Liver (tissue), 9 donors: ENCODE data around the gene PRRT3. TPM values are rescaled to one million over a fixed set of nuclear protein-coding genes. Genes with fewer than 3 reads are reported as not detected.

Experiments used
- DNase-seq: peaks from one replicate; pipeline ENCODE4 v3.0.0-alpha.2; 2017; ENCODE audit warnings: low spot score
- H3K27ac ChIP-seq, 2 donors: one replicate each; pipeline ENCODE4 v1.7.0; 2013; ENCODE audit warnings: inconsistent platforms in 2 of 2, low read length in 2 of 2, control low read depth in 1 of 2, low read depth in 1 of 2, mild to moderate bottlenecking in 1 of 2
- H3K27me3 ChIP-seq, 4 donors: one replicate each; pipeline versions ENCODE4 v1.6.1 to v1.7.0; 2013; ENCODE audit warnings: low read length in 3 of 4, inconsistent platforms in 1 of 4, mild to moderate bottlenecking in 1 of 4, moderate library complexity in 1 of 4; ENCODE audit not compliant: control insufficient read depth in 4 of 4, insufficient read depth in 4 of 4
- H3K36me3 ChIP-seq, 4 donors: one replicate each; pipeline versions ENCODE4 v1.6.1 to v1.7.0; 2013; ENCODE audit warnings: low read length in 3 of 4, mild to moderate bottlenecking in 3 of 4, low read depth in 1 of 4, moderate library complexity in 1 of 4; ENCODE audit not compliant: control insufficient read depth in 4 of 4, insufficient read depth in 3 of 4
- H3K4me1 ChIP-seq, 4 donors: one replicate each; pipeline versions ENCODE4 v1.6.1 to v1.7.0; 2013; ENCODE audit warnings: low read length in 3 of 4, mild to moderate bottlenecking in 3 of 4, moderate library complexity in 1 of 4; ENCODE audit not compliant: control insufficient read depth in 4 of 4, insufficient read depth in 4 of 4
- H3K4me3 ChIP-seq, 3 donors: one replicate each; pipeline versions ENCODE4 v1.6.1 to v1.7.0; 2013; ENCODE audit warnings: low read length in 3 of 3, control low read depth in 1 of 3, low read depth in 1 of 3, mild to moderate bottlenecking in 1 of 3
- H3K9ac ChIP-seq, 2 donors: one replicate each; pipeline ENCODE4 v1.7.0; 2013; ENCODE audit warnings: low read length in 2 of 2, mild to moderate bottlenecking in 2 of 2, moderate library complexity in 2 of 2, control low read depth in 1 of 2, low read depth in 1 of 2
- H3K9me3 ChIP-seq, 4 donors: one replicate each; pipeline versions ENCODE4 v1.6.1 to v1.7.0; 2013; ENCODE audit warnings: low read length in 3 of 4; ENCODE audit not compliant: control insufficient read depth in 4 of 4
- ATF3 ChIP-seq: IDR thresholded peaks from 2 replicates; pipeline ENCODE4 v1.6.1; 2016; ENCODE audit warnings: antibody characterized with exemption
- CTCF ChIP-seq: fragments of 150-350 bp; IDR thresholded peaks from 2 replicates; pipeline ENCODE4 v1.5.1; 2017; ENCODE audit warnings: improper control_type of control experiment, low read depth, low read length; ENCODE audit not compliant: missing input control
- EGR1 ChIP-seq, 2 donors: IDR thresholded peaks; 2 replicates each; pipeline ENCODE4 v1.6.1; 2016 to 2018; ENCODE audit warnings: antibody characterized with exemption in 2 of 2, low read depth in 2 of 2
- FOXA1 ChIP-seq: IDR thresholded peaks from 2 replicates; pipeline ENCODE4 v1.6.1; 2016; ENCODE audit warnings: antibody characterized with exemption
- FOXA2 ChIP-seq: IDR thresholded peaks from 2 replicates; pipeline ENCODE4 v1.6.1; 2016; ENCODE audit warnings: antibody characterized with exemption
- GABPA ChIP-seq, 2 donors: IDR thresholded peaks in 1 of 2; conservative IDR thresholded peaks in 1 of 2; 2 replicates each; pipeline ENCODE4 v1.6.1; 2016; ENCODE audit warnings: antibody characterized with exemption in 2 of 2, mild to moderate bottlenecking in 1 of 2, moderate library complexity in 1 of 2
- HNF4A ChIP-seq, 2 donors: conservative IDR thresholded peaks; 2 replicates each; pipeline ENCODE4 v1.6.1; 2016; ENCODE audit warnings: antibody characterized with exemption in 2 of 2, mild to moderate bottlenecking in 2 of 2
- HNF4G ChIP-seq: IDR thresholded peaks from 2 replicates; pipeline ENCODE4 v1.6.1; 2016; ENCODE audit warnings: antibody characterized with exemption
- JUND ChIP-seq, 2 donors: IDR thresholded peaks; 2 replicates each; pipeline ENCODE4 v1.6.1; 2016; ENCODE audit warnings: antibody characterized with exemption in 2 of 2
- MAX ChIP-seq: IDR thresholded peaks from 2 replicates; pipeline ENCODE4 v1.6.1; 2016; ENCODE audit warnings: antibody characterized with exemption
- NR2F2 ChIP-seq: IDR thresholded peaks from 2 replicates; pipeline ENCODE4 v1.6.1; 2016; ENCODE audit warnings: antibody characterized with exemption
- RAD21 ChIP-seq, 2 donors: IDR thresholded peaks; 2 replicates each; pipeline ENCODE4 v1.6.1; 2016; ENCODE audit warnings: antibody characterized with exemption in 2 of 2, mild to moderate bottlenecking in 2 of 2
- REST ChIP-seq: IDR thresholded peaks from 2 replicates; pipeline ENCODE4 v1.6.1; 2016; ENCODE audit warnings: antibody characterized with exemption, mild to moderate bottlenecking
- RXRA ChIP-seq, 2 donors: IDR thresholded peaks; 2 replicates each; pipeline ENCODE4 v1.6.1; 2017 to 2018; ENCODE audit warnings: antibody characterized with exemption in 2 of 2, mild to moderate bottlenecking in 1 of 2
- SP1 ChIP-seq: IDR thresholded peaks from 2 replicates; pipeline ENCODE4 v1.6.1; 2018; ENCODE audit warnings: antibody characterized with exemption, mild to moderate bottlenecking
- TAF1 ChIP-seq: conservative IDR thresholded peaks from 2 replicates; pipeline ENCODE4 v1.6.1; 2016; ENCODE audit warnings: antibody characterized with exemption, mild to moderate bottlenecking
- YY1 ChIP-seq: IDR thresholded peaks from 2 replicates; pipeline ENCODE4 v1.6.1; 2016; ENCODE audit warnings: antibody characterized with exemption, mild to moderate bottlenecking
- ZBTB33 ChIP-seq: IDR thresholded peaks from 2 replicates; pipeline ENCODE4 v1.6.1; 2016; ENCODE audit warnings: antibody characterized with exemption
- WGBS: extraction: QIAGEN DNeasy Blood & Tissue Kit; methylation state at CpG from one replicate; pipeline ENCODE4 v1.1.7; 2013; 5-methylcytosine and 5-hydroxymethylcytosine counted together
- polyA plus RNA-seq, 2 donors: library from polyadenylated mRNA; stranded (reverse) in 1 of 2; unstranded in 1 of 2; fragments of 200-250 nt in 1 of 2; fragments of >200 nt in 1 of 2; fragmentation: Nextera tagmentation in 1 of 2; extraction: Ambion mirVana in 1 of 2; gene quantifications; one replicate each; pipeline versions ENCODE4 v1.2.1 to v1.2.3, GENCODE V29; 2013 to 2015
- total RNA-seq, 2 donors: library from RNA; depleted of rRNA; stranded (reverse); fragments of >200 nt; gene quantifications; one replicate each; pipeline ENCODE4 v1.2.3, GENCODE V29; 2014
- donor health status: healthy.
- donor health status: healthy.
- donor health status: healthy.
- donor health status: healthy.
- donor health status: healthy.

Gene PRRT3
- total and polyA plus RNA-seq, 4 donors: 0.14 to 0.79 (median 0.24) TPM

- Histone ChIP-seq H3K27ac (no peak overlapping the region), H3K9ac (no peak overlapping the region), H3K4me3 (no peak overlapping the region), H3K4me1 (no peaks in the 10 kb centered on the region), H3K9me3 (no peaks in the 10 kb centered on the region), H3K36me3 (peaks cover 8 to 58% (median 34%) of the 10 kb centered on the region in 4 donors), H3K27me3 (no peaks in the 10 kb centered on the region)
- TF ChIP-seq JUND (IDR thresholded peaks at IDR 0.05): no peak
- TF ChIP-seq NR2F2: no peak
- no peak for TF ChIP-seq ATF3
- no peak for TF ChIP-seq FOXA1
- no peak for TF ChIP-seq REST
- TF ChIP-seq HNF4A (conservative IDR thresholded peaks at IDR 0.05): no peak
- TF ChIP-seq HNF4G: no peak
- no peak for TF ChIP-seq YY1
- TF ChIP-seq EGR1 (IDR thresholded peaks at IDR 0.05; ENCODE audit: low read depth in 2 of 2): no peak
- no peak for TF ChIP-seq ZBTB33
- no peak for TF ChIP-seq TAF1
- TF ChIP-seq CTCF: no peak
- no peak for TF ChIP-seq SP1
- TF ChIP-seq RAD21 (IDR thresholded peaks at IDR 0.05): no peak
- TF ChIP-seq FOXA2: no peak
- TF ChIP-seq MAX: no peak
- no peak for TF ChIP-seq RXRA (IDR thresholded peaks at IDR 0.05)
- no peak for TF ChIP-seq GABPA (IDR thresholded peaks at IDR 0.05 in 1 of 2, conservative IDR thresholded peaks at IDR 0.05 in 1 of 2)
- 96% methylated on average over 4 of the region's 4 CpGs for WGBS
- DNase-seq: no peak
These were observed 17.4 kb upstream of the PRRT3 start for GRCh38 chr3:9969632-9970019.
